GM23338 (cell line): ENCODE data around the gene AMBP. TPM values are rescaled to one million over a fixed set of nuclear protein-coding genes. Genes with fewer than 3 reads are reported as not detected.

ENCODE experiments used
- ATAC-seq: fragments of 200-7000 bp; cut with Tn5 transposase; 3 replicates; pipeline ENCODE4 v1.9.1; 2020
- DNase-seq: peaks from one replicate; pipeline ENCODE4 v3.0.0-alpha.2; 2015; ENCODE audit warnings: low spot score
- H2AFZ ChIP-seq: fragments of 200-600 bp; sonication (generic); 2 replicates; pipeline ENCODE4 v1.8.0; 2016; ENCODE audit warnings: antibody characterized with exemption, mild to moderate bottlenecking, moderate library complexity
- H3F3A ChIP-seq: fragments of 200-600 bp; sonication (generic); replicated peaks from 2 replicates; pipeline ENCODE4 v1.8.0; 2017; ENCODE audit warnings: antibody characterized with exemption, mixed run types, low read depth
- H3K27ac ChIP-seq: fragments of 200-600 bp; sonication (generic); 2 replicates; pipeline ENCODE4 v1.6.1; 2016; ENCODE audit warnings: low read depth
- H3K27me3 ChIP-seq: fragments of 200-600 bp; sonication (generic); 2 replicates; pipeline ENCODE4 v1.8.0; 2016; ENCODE audit warnings: mild to moderate bottlenecking, mixed run types, moderate library complexity; ENCODE audit not compliant: insufficient read depth
- H3K36me3 ChIP-seq: fragments of 200-600 bp; sonication (generic); 2 replicates; pipeline ENCODE4 v1.8.0; 2016; ENCODE audit warnings: mild to moderate bottlenecking; ENCODE audit not compliant: insufficient read depth
- H3K4me1 ChIP-seq: fragments of 200-600 bp; sonication (generic); 2 replicates; pipeline ENCODE4 v1.8.0; 2016; ENCODE audit warnings: mild to moderate bottlenecking, moderate library complexity; ENCODE audit not compliant: insufficient read depth
- H3K4me2 ChIP-seq: fragments of 200-600 bp; sonication (generic); 2 replicates; pipeline ENCODE4 v1.7.1; 2017; ENCODE audit warnings: mixed run types
- H3K4me3 ChIP-seq: fragments of 200-600 bp; sonication (generic); 2 replicates; pipeline ENCODE4 v1.6.1; 2016; ENCODE audit warnings: mixed run types
- H3K79me2 ChIP-seq: fragments of 200-600 bp; sonication (generic); replicated peaks from 2 replicates; pipeline ENCODE4 v1.8.0; 2017; ENCODE audit warnings: mild to moderate bottlenecking; ENCODE audit not compliant: insufficient read depth
- H3K9me2 ChIP-seq: fragments of 200-600 bp; sonication (generic); 2 replicates; pipeline ENCODE4 v1.8.0; 2017; ENCODE audit not compliant: insufficient read depth
- H4K20me1 ChIP-seq: fragments of 200-600 bp; sonication (generic); replicated peaks from 2 replicates; pipeline ENCODE4 v1.8.0; 2017; ENCODE audit warnings: mild to moderate bottlenecking; ENCODE audit not compliant: insufficient read depth
- H3K27ac Mint-ChIP-seq: 2 replicates; pipeline ENCODE4 v1.8.0; 2020; ENCODE audit warnings: inconsistent platforms, mild to moderate bottlenecking, moderate library complexity, mixed read lengths
- H3K27me3 Mint-ChIP-seq: 3 replicates; pipeline ENCODE4 v1.8.0; 2022; ENCODE audit warnings: low read depth, mild to moderate bottlenecking, moderate library complexity, mixed read lengths, inconsistent platforms; ENCODE audit not compliant: insufficient read depth, poor library complexity
- H3K36me3 Mint-ChIP-seq: 3 replicates; pipeline ENCODE4 v1.8.0; 2021; ENCODE audit warnings: low read depth, mild to moderate bottlenecking, inconsistent platforms, moderate library complexity, mixed read lengths
- H3K4me1 Mint-ChIP-seq: 3 replicates; pipeline ENCODE4 v1.8.0; 2020; ENCODE audit warnings: mild to moderate bottlenecking, inconsistent platforms, mixed read lengths
- H3K4me3 Mint-ChIP-seq: 3 replicates; pipeline ENCODE4 v1.8.0; 2021; ENCODE audit warnings: moderate library complexity, mild to moderate bottlenecking, inconsistent platforms, mixed read lengths
- H3K9me3 Mint-ChIP-seq: 3 replicates; pipeline ENCODE4 v1.8.0; 2020; ENCODE audit warnings: moderate library complexity, mild to moderate bottlenecking, inconsistent platforms, mixed read lengths
- EZH2 ChIP-seq: fragments of 200-600 bp; sonication (generic); IDR thresholded peaks from one replicate; pipeline ENCODE4 v1.8.0; 2017; ENCODE audit warnings: antibody characterized with exemption, mild to moderate bottlenecking, low read depth; ENCODE audit not compliant: unreplicated experiment
- EZH2phosphoT487 ChIP-seq: fragments of 200-600 bp; sonication (generic); IDR thresholded peaks from one replicate; pipeline ENCODE4 v1.8.1; 2018; ENCODE audit warnings: antibody characterized with exemption; ENCODE audit not compliant: unreplicated experiment
- ZNF462 ChIP-seq: fragments of 250-450 bp; sonication (Bioruptor Pico); IDR thresholded peaks from 2 replicates; pipeline ENCODE4 v1.5.0; 2020; ENCODE audit warnings: mild to moderate bottlenecking, moderate library complexity
- polyA plus RNA-seq: library from polyadenylated mRNA; unstranded; fragments of >200 nt; fragmentation: Nextera tagmentation; extraction: Ambion mirVana; gene quantifications from 2 replicates; pipeline ENCODE4 v1.2.1, GENCODE V29; 2016
- total RNA-seq: library from RNA; depleted of rRNA; stranded (reverse); fragments of >200 nt; shearing (Covaris generic); gene quantifications from 2 replicates; pipeline ENCODE4 v1.2.3, GENCODE V29; 2014

AMBP gene
- total and polyA plus RNA-seq, 2 experiments from 2014 or later: 1.3 to 2.0 TPM

GRCh38 chr9:114091711-114092110 is 13.6 kb upstream of the AMBP start:
- peaks cover 16% of the 10 kb centered on the region for H3K27me3 Mint-ChIP-seq
- no peak overlapping the region for H3K27ac Mint-ChIP-seq
- no peak overlapping the region for H3K4me3 Mint-ChIP-seq

More at GRCh38 chr9:114091711-114092110, 13.6 kb upstream of the AMBP start:
- H2AFZ ChIP-seq: no peak overlapping the region
- H3K4me2 ChIP-seq: no peak overlapping the region
- H3K9me2 ChIP-seq: no peaks in the 10 kb centered on the region
- no peaks in the 10 kb centered on the region for H3F3A ChIP-seq
- TF ChIP-seq ZNF462 (CRISPR knock-in tag) (no peak), EZH2phosphoT487 (no peak), EZH2 (no peak)
- H4K20me1 ChIP-seq: no peaks in the 10 kb centered on the region
- DNase-seq (no peak), ATAC-seq (no peak)
- H3K79me2 ChIP-seq: no peaks in the 10 kb centered on the region
- H3K27me3 ChIP-seq: peaks cover 2% of the 10 kb centered on the region
- Mint-ChIP-seq H3K4me1 (no peaks in the 10 kb centered on the region), H3K9me3 (no peaks in the 10 kb centered on the region), H3K36me3 (no peaks in the 10 kb centered on the region; the same call in 2 of the 3 replicates)
- no peaks in the 10 kb centered on the region for H3K36me3 ChIP-seq
- H3K4me1 ChIP-seq: no peaks in the 10 kb centered on the region
- H3K27ac ChIP-seq: no peak overlapping the region
- H3K4me3 ChIP-seq: no peak overlapping the region
